ENCODE results near the gene TMEM184A. TPM values are rescaled to one million over a fixed set of nuclear protein-coding genes. Genes with fewer than 3 reads are reported as not detected.

The TMEM184A gene
- total and polyA plus RNA-seq, 10 of the 15 experiments (the other 5 are each of a cell fraction or from before 2014, with no cell fraction given) = 0.04 to 0.15 TPM; not detected in 8

- no peaks in the 10 kb centered on the region for H3K9me3 ChIP-seq (replicated peaks; ENCODE audit: control insufficient read depth, insufficient read depth, low read length)
- FAIRE-seq (no peak), ATAC-seq (no peak), DNase-seq (ENCODE audit: low read depth, low spot score) (no peak)
- 82% methylated on average over 25 of the region's 25 CpGs for WGBS (ENCODE audit: insufficient coverage, insufficient replicate concordance, low lambda C conversion rate, missing lambda C conversion rate)
- ChIA-PET CTCF (no interaction called here), POLR2A (no interaction called here), SMC1A (ENCODE audit: uncharacterized antibody, unreplicated experiment) (no interaction called here), RAD21 (ENCODE audit: unreplicated experiment) (no interaction called here)
- no peak overlapping the region for H2AFZ ChIP-seq (ENCODE audit: control insufficient read depth, low read depth, low read length)
- in situ Hi-C loops (cut with MboI) = no loop called here
- H3K4me3 ChIP-seq = no peak overlapping the region
- H3K79me2 ChIP-seq (ENCODE audit: control insufficient read depth, insufficient read depth, low read length) = peaks cover 15% of the 10 kb centered on the region
- intact Hi-C loops (cut with micrococcal nuclease; ENCODE audit: unreplicated experiment) = no loop called here
- H3K4me1 ChIP-seq (ENCODE audit: control insufficient read depth, insufficient read depth, low read length) = peaks cover 6% of the 10 kb centered on the region; the same call in 1 of the 2 replicates
- no TSS peak for BruUV-seq (replicated peaks)
- peaks cover 3% of the 10 kb centered on the region; the same call in 1 of the 2 replicates for H4K20me1 ChIP-seq (ENCODE audit: control insufficient read depth, insufficient read depth)
- no peak overlapping the region for H3K27ac ChIP-seq (ENCODE audit: control insufficient read depth, insufficient read depth)
- H3K9ac ChIP-seq (ENCODE audit: control insufficient read depth, insufficient read depth, low read length) = no peak overlapping the region
- H3K27me3 ChIP-seq (replicated peaks in 1 of 2; ENCODE audit: control insufficient read depth in 2 of 2, insufficient read depth in 2 of 2, low read length in 1 of 2) = no peaks in the 10 kb centered on the region
- H3K4me2 ChIP-seq (ENCODE audit: control insufficient read depth, insufficient read depth) = no peak overlapping the region
- TF ChIP-seq RFX5 (IDR thresholded peaks at IDR 0.05; ENCODE audit: low read depth, low read length) = no peak
- TF ChIP-seq ESRRA (IDR thresholded peaks at IDR 0.05; ENCODE audit: low read length) = no peak
- no peak for TF ChIP-seq RELB (IDR thresholded peaks at IDR 0.05; ENCODE audit: low read depth)
- TF ChIP-seq NRF1 (conservative IDR thresholded peaks at IDR 0.05; ENCODE audit: low read depth, low read length) = no peak
- no peak for TF ChIP-seq ZNF592 (IDR thresholded peaks at IDR 0.05)
- TF ChIP-seq KLF5 (IDR thresholded peaks at IDR 0.05; ENCODE audit: partially characterized antibody) = no peak
- no peak for TF ChIP-seq CEBPZ (IDR thresholded peaks at IDR 0.05; ENCODE audit: low read depth, low read length)
- TF ChIP-seq YY1 (IDR thresholded peaks at IDR 0.05; ENCODE audit: low read depth, low read length) = no peak
- no peak for TF ChIP-seq ATF3 (IDR thresholded peaks at IDR 0.05; ENCODE audit: borderline replicate concordance, extremely low read depth, low read depth, low read length)
- no peak for TF ChIP-seq SMAD5 (IDR thresholded peaks at IDR 0.05; ENCODE audit: low read depth)
- no peak for TF ChIP-seq CBFB (IDR thresholded peaks at IDR 0.05; ENCODE audit: low read depth)
- no peak for TF ChIP-seq USF2 (IDR thresholded peaks at IDR 0.05; ENCODE audit: borderline replicate concordance, low read depth, low read length)
- no peak for TF ChIP-seq TCF12 (IDR thresholded peaks at IDR 0.05; ENCODE audit: low read depth, low read length)
- no peak for TF ChIP-seq PAX5 (IDR thresholded peaks at IDR 0.05; ENCODE audit: borderline replicate concordance, low read depth, low read length)
- peaks cover 3 to 21% of the 10 kb centered on the region in 2 experiments; a peak in 3 of 4 replicates for H3K36me3 ChIP-seq (ENCODE audit: control insufficient read depth in 2 of 2, insufficient read depth in 2 of 2, low read length in 1 of 2)
These were observed 17.3 kb downstream of the TMEM184A start for GRCh38 chr7:1538544-1539180.

All from GM12878 (cell line).